Endometrium (tissue), 2 donors: ENCODE data around the gene CLASP2.
"Not testable (repeated sequence)": the region's sequence is repeated elsewhere in the genome, so short reads cannot be mapped to it uniquely, and the experiment has no call there.

Experiments used
- FAIRE-seq: peaks from 2 replicates; lab custom pipeline; 2012; peaks lifted over from hg19 to GRCh38; lab: Jason Lieb, UNC
- donor health status: control.
- donor health status: control.

The CLASP2 gene

GRCh38 chr3:33687406-33688010 lies 30.5 kb downstream of the CLASP2 start:
- no peak for FAIRE-seq

- no peak for FAIRE-seq
Measured at GRCh38 chr3:33682770-33683169, 35.3 kb downstream of the CLASP2 start.

GRCh38 chr3:33681667-33682066 lies 36.4 kb downstream of the CLASP2 start:
- FAIRE-seq = no peak

- FAIRE-seq = no peak
Measured at GRCh38 chr3:33678073-33678472, 40.0 kb downstream of the CLASP2 start.

DNA sequence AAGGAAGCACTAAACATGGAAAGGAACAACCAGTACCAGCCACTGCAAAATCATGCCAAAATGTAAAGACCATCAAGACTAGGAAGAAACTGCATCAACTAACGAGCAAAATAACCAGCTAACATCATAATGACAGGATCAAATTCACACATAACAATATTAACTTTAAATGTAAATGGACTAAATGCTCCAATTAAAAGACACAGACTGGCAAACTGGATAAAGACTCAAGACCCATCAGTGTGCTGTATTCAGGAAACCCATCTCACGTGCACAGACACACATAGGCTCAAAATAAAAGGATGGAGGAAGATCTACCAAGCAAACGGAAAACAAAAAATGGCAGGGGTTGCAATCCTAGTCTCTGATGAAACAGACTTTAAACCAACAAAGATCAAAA lies 44.6 kb downstream of the CLASP2 start:
- FAIRE-seq = not testable (repeated sequence)

DNA sequence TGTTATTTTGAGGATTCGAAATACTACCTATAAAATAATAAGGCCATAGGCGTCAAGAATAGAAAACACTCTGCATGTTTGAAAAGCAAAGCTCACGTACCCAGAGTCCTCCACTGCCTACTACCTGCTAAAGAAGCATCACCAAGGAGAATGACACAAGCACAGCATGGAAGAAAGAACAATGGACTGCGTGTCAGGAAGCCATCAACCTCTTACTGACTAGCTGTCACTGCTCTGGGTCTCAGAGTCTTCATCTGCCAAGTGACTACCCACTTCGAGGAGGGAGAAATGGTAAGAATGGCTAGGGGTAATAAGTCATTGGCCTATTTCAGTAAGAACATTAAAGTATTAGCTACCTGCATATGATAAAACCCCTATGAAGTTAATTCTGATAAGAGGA lies 49.4 kb downstream of the CLASP2 start:
- no peak for FAIRE-seq

DNA sequence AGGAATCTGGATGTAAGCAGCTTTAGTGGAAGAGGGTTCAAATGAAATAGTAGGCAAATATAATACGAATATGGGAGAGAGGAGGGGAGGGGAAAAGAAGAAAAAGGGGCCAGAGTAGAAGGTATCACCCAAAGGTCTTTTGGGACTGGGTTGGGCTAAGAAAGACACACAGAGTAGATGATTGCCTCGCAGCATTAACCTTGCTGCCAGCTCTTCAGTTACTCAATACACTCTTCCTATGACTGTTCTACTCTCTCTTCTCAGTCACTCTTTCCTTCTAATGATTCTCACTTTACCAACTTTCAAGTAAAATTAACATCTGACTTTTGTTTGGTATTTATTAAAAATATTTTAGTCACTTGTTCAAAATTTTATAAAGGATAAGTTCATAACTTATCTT lies 52.8 kb downstream of the CLASP2 start:
- FAIRE-seq = no peak

DNA sequence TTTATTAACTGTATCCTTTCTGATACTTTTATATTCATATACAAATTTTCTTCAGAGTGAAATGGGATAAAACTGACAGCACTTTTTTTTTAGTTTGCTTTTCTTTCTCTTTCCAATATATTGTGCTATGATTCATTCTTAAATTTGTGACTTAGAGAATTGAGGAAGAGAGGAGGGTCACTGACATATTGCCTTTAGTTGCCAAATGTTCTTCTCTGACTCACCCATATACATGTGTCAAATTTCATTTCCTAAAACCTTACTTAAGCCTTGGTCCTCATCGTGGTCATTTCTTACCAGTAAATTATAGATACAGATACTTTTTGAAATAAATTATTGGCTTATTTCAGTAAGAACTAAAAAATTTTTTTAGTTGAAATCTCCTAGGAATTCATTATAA lies 53.9 kb downstream of the CLASP2 start:
- no peak for FAIRE-seq

DNA sequence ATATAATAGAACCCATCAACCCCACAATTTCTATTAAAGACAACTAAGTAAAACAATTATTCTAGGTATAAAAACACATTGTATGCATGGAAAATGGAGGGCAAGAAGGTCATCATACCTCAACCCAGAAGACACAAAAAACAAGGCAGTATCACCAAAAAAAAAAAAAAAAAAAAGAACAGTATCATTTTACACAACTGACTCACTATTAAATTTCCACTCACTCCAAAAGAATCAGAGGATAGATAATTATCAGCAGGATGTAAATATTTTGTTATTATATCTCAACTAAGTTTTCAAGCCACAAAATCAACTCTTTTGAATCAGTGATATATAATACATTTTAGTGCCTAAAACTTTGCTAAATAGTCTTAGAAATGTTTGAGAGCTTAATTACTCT lies 55.0 kb downstream of the CLASP2 start:
- no peak for FAIRE-seq

DNA sequence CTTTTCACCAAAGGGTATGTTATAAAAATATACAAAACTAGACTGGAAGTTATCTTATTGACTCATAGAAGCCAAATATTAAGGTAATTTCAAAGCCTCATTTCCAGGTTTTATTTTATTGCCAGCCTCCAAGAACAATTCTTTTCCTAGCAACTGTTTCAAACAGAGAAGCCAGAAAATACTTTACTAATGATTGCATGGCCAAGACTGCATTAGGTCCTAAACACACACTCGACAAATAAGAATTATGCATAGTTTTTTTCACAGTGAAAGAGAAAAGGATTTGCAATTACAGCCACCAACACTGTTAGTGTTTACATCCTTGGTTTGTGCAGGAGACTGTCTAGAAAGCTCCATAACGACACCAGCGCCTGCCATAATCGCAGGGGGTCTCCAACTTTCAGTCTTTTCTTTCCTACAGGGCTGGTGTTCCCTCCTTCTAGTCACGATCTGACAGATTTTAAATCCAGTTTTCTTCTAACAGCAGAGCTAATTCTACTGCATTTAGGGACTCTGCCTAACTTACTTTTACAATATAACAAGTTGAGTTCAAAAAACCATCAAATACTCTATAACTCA lies 58.1 kb downstream of the CLASP2 start:
- no peak for FAIRE-seq

DNA sequence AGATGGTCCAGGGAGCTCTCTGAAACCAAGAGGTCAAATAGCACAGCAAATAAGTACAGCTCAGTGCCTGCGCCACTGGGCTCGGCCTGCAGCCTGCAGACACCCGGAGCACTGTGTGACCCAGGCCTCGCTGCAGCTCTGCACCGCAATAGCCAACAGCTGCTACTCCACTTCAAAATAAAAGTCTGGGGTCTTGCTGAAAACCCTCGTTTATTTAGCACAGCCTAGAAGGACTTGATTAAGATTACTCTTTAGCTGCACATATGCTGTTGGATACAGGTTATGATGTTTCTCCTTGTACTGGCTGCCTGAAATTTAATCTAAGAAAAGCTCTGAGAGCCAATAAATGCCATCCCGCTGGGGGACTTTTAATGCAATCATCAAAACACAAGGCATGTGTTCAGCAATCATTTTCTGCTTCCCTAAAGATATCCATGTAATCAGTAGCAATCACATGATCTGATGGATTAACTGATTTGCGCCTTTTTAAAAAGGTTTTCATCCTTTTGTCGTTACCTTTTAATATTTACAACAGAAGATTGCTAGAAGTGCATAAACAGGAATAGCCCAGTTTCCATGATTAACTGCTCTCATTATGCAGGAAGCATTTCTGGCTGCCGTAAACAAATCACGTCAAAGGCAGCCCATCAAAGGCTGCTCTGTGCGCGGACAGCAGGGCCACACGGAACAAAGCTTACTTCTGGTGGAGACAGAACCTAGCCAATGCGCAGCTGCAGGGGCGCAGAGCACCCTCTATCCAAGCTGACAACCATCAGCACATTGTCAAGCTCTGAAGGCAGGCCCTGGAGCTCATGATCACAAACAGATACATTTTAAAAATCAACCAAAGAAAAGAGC lies 58.8 kb downstream of the CLASP2 start:
- FAIRE-seq = peak; percentile 70

DNA sequence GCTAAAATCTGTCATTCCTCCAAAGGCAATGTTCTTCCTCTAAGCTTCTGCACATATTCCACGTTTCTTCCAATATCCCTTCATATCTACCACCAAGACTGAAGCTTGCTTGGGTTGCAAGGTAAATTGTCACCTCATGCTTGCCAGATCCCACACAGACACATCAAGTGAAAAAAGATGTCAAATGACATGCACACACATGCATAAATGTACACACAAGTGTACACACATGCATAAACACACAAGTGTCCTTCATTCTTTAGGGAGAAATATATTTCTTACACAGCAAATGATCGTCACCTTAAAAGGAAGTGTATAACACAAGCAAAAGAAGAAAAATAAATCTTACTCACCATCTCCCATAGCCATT lies 59.4 kb downstream of the CLASP2 start:
- no peak for FAIRE-seq

- peak; percentile 12 for FAIRE-seq
Measured at GRCh38 chr3:33658039-33658438, 60.0 kb downstream of the CLASP2 start.

DNA sequence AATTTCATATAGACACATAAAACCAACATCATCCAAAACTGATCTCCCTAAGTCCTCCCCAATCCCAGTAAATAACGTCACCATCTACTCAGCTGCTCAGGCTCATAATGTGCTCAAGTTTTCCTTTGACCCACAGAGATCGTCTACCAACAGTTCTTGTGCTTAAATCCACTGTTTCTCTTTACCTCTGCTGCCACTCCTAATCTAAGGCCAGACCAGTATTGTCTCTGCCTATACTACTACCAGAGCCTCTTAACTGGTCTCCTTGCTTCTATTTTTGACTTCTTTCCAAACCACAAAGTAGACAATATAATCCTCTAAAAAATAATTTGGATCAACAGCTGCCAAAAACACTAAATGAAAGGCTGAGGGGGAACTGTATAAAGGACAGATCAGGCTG lies 65.3 kb downstream of the CLASP2 start:
- no peak for FAIRE-seq

- FAIRE-seq = not testable (repeated sequence)
Measured at GRCh38 chr3:33651101-33651500, 67.0 kb downstream of the CLASP2 start.

- no peak for FAIRE-seq
Measured at GRCh38 chr3:33650495-33650894, 67.6 kb downstream of the CLASP2 start.

DNA sequence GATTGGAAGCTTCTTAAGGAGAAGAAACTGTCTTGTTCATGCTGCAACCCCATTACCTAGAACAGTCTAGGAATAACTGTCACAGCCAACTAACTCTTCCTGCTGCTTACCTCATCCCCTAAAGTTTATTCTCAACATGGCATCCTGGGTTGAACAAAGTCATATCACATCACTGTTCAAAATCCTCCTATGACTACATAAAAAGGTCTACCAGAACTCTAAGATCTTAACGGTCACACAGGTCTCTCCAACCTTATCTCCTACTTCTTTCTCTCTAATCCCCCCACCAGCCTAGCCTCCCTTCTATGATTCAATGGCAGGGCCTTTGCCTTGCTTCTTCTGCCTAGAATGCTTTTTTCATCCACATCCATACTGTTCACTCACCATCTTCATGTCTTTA lies 69.3 kb downstream of the CLASP2 start:
- no peak for FAIRE-seq

DNA sequence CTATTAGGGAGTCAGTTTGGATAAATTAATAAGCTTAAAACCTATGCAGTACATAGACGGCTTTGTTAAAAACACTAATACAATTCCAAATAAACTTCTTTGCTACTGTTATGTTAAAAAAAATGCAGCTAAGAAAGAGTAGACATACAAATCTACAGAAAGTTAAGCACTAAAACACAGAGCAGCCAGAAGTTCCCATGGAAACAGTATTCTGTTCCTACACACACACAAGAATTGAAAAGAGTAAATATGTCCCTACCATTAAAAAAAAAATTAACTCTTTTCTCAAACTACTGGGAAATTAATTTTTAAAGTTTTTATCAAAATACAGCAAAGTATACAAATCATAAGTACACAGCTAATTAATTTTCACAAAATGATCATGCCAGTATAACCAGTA lies 71.6 kb downstream of the CLASP2 start:
- FAIRE-seq = no peak

GRCh38 chr3:33645060-33645647 lies 72.9 kb downstream of the CLASP2 start:
- peak; percentile 73 for FAIRE-seq

DNA sequence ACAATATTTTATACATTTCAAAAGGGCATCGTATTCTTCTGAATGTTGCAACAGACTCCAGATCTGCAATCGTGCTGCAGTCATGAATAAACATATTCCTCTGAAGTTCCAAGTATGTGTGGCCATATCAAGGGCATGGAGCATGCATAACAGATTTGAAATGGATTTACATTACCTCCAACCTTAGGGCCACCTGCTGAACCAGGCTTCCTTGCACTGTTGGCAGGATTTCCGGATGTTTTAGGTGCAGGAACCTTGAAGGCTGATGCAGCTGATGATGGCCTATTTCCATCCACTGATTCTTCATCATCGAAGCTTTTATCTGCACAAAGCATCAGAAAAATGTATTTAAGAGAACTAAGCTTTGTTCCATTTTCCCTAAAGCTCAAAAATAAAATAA lies 73.5 kb downstream of the CLASP2 start:
- FAIRE-seq = no peak

- no peak for FAIRE-seq
Measured at GRCh38 chr3:33642806-33643205, 75.2 kb downstream of the CLASP2 start.

DNA sequence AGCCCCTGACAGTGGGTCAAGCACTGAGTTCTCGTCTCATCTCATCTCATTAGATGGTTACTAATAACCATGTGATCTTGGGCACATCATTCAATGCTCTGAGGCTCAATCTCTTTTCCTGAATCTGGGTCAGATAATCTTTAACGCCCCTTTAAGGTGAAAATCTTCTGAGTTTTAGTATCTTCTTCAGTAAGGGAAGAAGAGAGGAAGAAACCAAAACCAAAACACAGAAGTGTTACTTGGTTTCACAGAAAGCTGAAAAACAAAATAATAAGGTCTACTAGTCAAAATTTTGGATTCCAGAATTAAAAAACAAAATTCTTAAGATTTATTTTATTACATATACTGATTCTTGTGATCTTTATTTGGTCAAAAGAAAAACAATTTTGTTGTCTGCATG lies 78.2 kb downstream of the CLASP2 start:
- no peak for FAIRE-seq

DNA sequence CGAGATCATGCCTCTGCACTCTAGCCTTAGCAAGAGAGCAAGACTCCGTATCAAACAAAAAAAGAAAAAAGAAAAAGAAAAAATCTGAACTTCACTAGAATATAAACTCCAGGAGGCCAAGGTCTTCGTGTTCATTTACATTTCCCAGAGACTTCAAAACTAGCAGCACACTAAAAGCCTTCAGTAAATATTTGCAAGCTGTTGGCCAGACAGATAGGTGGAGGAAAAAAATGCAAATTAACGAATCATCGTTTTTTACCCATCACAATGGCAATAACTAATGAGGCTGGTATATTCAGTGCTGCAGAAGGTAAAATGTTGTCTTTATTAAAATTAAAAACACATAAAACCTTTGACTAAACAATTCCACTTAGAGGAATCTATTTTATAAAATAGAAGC lies 80.6 kb downstream of the CLASP2 start:
- no peak for FAIRE-seq
